Panc1 (cell line): ENCODE data around the gene GNG5. TPM values are rescaled to one million over a fixed set of nuclear protein-coding genes. Genes with fewer than 3 reads are reported as not detected.

ENCODE experiments used
- ATAC-seq: fragments of 200-7000 bp; cut with Tn5 transposase; 2 replicates; pipeline ENCODE4 v1.9.1; 2020; ENCODE audit warnings: mild to moderate bottlenecking, moderate library complexity
- BruUV-seq: library from RNA; stranded (reverse); fragments of 400-500 nt; replicated peaks from 2 replicates; lab custom pipeline; 2021; lab: Mats Ljungman, UMichigan
- CTCF ChIA-PET: fragments of 300-600 bp; sonication (Branson Sonifier 250); formaldehyde crosslinking; loops from one replicate; lab custom pipeline; 2022; ENCODE audit warnings: antibody characterized with exemption; lab: Charles Lee
- POLR2A ChIA-PET: fragments of 300-600 bp; sonication (Branson Sonifier 250); formaldehyde crosslinking; loops from one replicate; lab custom pipeline; 2022; ENCODE audit warnings: antibody characterized with exemption; lab: Charles Lee
- DNase-seq: peaks from one replicate; pipeline ENCODE4 v3.0.0-alpha.2; 2010; ENCODE audit warnings: low read depth, low spot score
- H3K27ac ChIP-seq: 2 replicates; pipeline ENCODE4 v1.5.1; 2011; ENCODE audit warnings: mild to moderate bottlenecking, low read length, inconsistent platforms
- H3K27me3 ChIP-seq: fragments of 200-500 bp; sonication (Bioruptor generic); 2 replicates; pipeline ENCODE4 v1.6.0; 2014; ENCODE audit warnings: low read length, inconsistent platforms; ENCODE audit not compliant: control insufficient read depth, insufficient read depth
- H3K36me3 ChIP-seq: fragments of 200-500 bp; sonication (Bioruptor generic); 2 replicates; pipeline ENCODE4 v1.5.1; 2014; ENCODE audit warnings: inconsistent platforms, mild to moderate bottlenecking, low read length, moderate library complexity; ENCODE audit not compliant: control insufficient read depth, insufficient read depth
- H3K4me1 ChIP-seq: 2 replicates; pipeline ENCODE4 v1.5.1; 2011; ENCODE audit warnings: inconsistent platforms, mild to moderate bottlenecking, low read length, moderate library complexity; ENCODE audit not compliant: control insufficient read depth, insufficient read depth
- H3K4me3 ChIP-seq, 2 experiments: 2 replicates each; pipeline ENCODE4 v1.5.1; 2011 to 2012; ENCODE audit warnings: low read depth in 2 of 2, low read length in 2 of 2, mild to moderate bottlenecking in 2 of 2, inconsistent platforms in 1 of 2, moderate library complexity in 1 of 2
- H3K9me3 ChIP-seq: fragments of 200-500 bp; sonication (Bioruptor generic); 2 replicates; pipeline ENCODE4 v1.5.1; 2014; ENCODE audit warnings: low read depth, mild to moderate bottlenecking, inconsistent platforms, low read length, moderate library complexity; ENCODE audit not compliant: control insufficient read depth, insufficient read depth
- CTCF ChIP-seq: fragments of 450-650 bp; IDR thresholded peaks from 2 replicates; pipeline ENCODE4 v1.5.1; 2017; ENCODE audit warnings: mild to moderate bottlenecking
- POLR2AphosphoS5 ChIP-seq: IDR thresholded peaks from 2 replicates; pipeline ENCODE4 v1.6.1; 2012; ENCODE audit warnings: mild to moderate bottlenecking, low read depth, low read length, moderate library complexity
- REST ChIP-seq, 2 experiments: IDR thresholded peaks; 2 replicates each; pipeline ENCODE4 v1.6.1; 2011 to 2012; ENCODE audit warnings: low read depth in 2 of 2, control low read depth in 1 of 2, low read length in 1 of 2, mild to moderate bottlenecking in 1 of 2, moderate library complexity in 1 of 2; ENCODE audit not compliant: insufficient read depth in 1 of 2
- SIN3A ChIP-seq: IDR thresholded peaks from 2 replicates; pipeline ENCODE4 v1.6.1; 2012; ENCODE audit warnings: low read depth, mild to moderate bottlenecking, low read length, moderate library complexity, borderline replicate concordance; ENCODE audit not compliant: insufficient read depth
- TCF7L2 ChIP-seq: IDR thresholded peaks from 2 replicates; pipeline ENCODE4 v1.6.1; 2011; ENCODE audit warnings: mild to moderate bottlenecking, low read depth, low read length, inconsistent platforms
- in situ Hi-C: cut with HindIII; loops from 2 replicates; pipeline ENCODE4 v1.10.0; 2016; ENCODE audit warnings: low sequenced_read_pairs, low pct_unique_long_range_greater_than_20kb
- intact Hi-C: fragments of 100-400 bp; cut with micrococcal nuclease; formaldehyde crosslinking; loops from one replicate; pipeline ENCODE4 v1.10.0; 2022; ENCODE audit not compliant: unreplicated experiment
- total RNA-seq: library from RNA; stranded (reverse); gene quantifications from one replicate; pipeline ENCODE4 v1.2.1, GENCODE V29; 2021; ENCODE audit not compliant: unreplicated experiment

Gene GNG5
- total RNA-seq, 1 experiment from 2014 or later, result 283 TPM

GRCh38 chr1:84541679-84542078 lies 35.3 kb upstream of the GNG5 start:
- intact Hi-C loops, result loop anchor here (1.0 kb wide), 1 partner anchor 99 kb away; no protein-coding TSS in a partner anchor
- peak; percentile 17 for DNase-seq

GRCh38 chr1:84540759-84541158 lies 34.4 kb upstream of the GNG5 start:
- no peak for TF ChIP-seq POLR2AphosphoS5
- TF ChIP-seq SIN3A, result no peak
- TF ChIP-seq CTCF, result no peak
- no peak for TF ChIP-seq TCF7L2
- no peak for TF ChIP-seq REST (IDR thresholded peaks at IDR 0.05; ENCODE audit: insufficient read depth in 1 of 2, low read depth in 2 of 2, low read length in 1 of 2)
- ChIA-PET CTCF (interaction anchor here (0.5 to 1.0 kb wide), 3 partner anchors 62 to 680 kb away, joined by 3 to 4 read pairs (median 3); no protein-coding TSS in a partner anchor), POLR2A (interaction anchor here (1.1 kb wide), 1 partner anchor 34 kb away, joined by 4 read pairs; no protein-coding TSS in a partner anchor)
- BruUV-seq, result TSS peak; percentile 18
- intact Hi-C loops, result loop anchor here (1.0 kb wide), 1 partner anchor 98 kb away; no protein-coding TSS in a partner anchor
- no peaks in the 10 kb centered on the region for H3K27me3 ChIP-seq
- H3K9me3 ChIP-seq, result no peaks in the 10 kb centered on the region
- no peak overlapping the region for H3K4me3 ChIP-seq
- in situ Hi-C loops, result no loop called here
- DNase-seq (no peak), ATAC-seq (no peak)
- H3K36me3 ChIP-seq, result no peaks in the 10 kb centered on the region
- peak overlapping the region; percentile 30; the same call in 1 of the 2 replicates for H3K27ac ChIP-seq
- peaks cover 17% of the 10 kb centered on the region for H3K4me1 ChIP-seq

More at GRCh38 chr1:84541679-84542078, 35.3 kb upstream of the GNG5 start:
- no TSS peak for BruUV-seq
- H3K4me3 ChIP-seq, result no peak overlapping the region
- H3K27ac ChIP-seq, result no peak overlapping the region; the same call in 1 of the 2 replicates
- H3K9me3 ChIP-seq, result no peaks in the 10 kb centered on the region
- no peaks in the 10 kb centered on the region for H3K27me3 ChIP-seq
- ChIA-PET POLR2A (interaction anchor here (0.6 kb wide), 1 partner anchor 295 kb away, joined by 3 read pairs; no protein-coding TSS in a partner anchor), CTCF (interaction anchor here (0.6 kb wide), 1 partner anchor 80 kb away, joined by 3 read pairs; no protein-coding TSS in a partner anchor)
- in situ Hi-C loops, result no loop called here
- H3K36me3 ChIP-seq, result no peaks in the 10 kb centered on the region
- peak; percentile 61; the same call in 1 of the 2 replicates for ATAC-seq
- H3K4me1 ChIP-seq, result peaks cover 17% of the 10 kb centered on the region
- TF ChIP-seq SIN3A (no peak), REST (IDR thresholded peaks at IDR 0.05; ENCODE audit: insufficient read depth in 1 of 2, low read depth in 2 of 2, low read length in 1 of 2) (no peak), CTCF (peak; percentile 83)
